GDM1 (cell line): Measurements from ENCODE around the gene IDS.
"Not testable (repeated sequence)": the region's sequence is repeated elsewhere in the genome, so short reads cannot be mapped to it uniquely, and the experiment has no call there.

Source experiments
- DNase-seq: peaks from one replicate; lab custom pipeline; 2025; lab: John Stamatoyannopoulos, UW

IDS gene

DNA sequence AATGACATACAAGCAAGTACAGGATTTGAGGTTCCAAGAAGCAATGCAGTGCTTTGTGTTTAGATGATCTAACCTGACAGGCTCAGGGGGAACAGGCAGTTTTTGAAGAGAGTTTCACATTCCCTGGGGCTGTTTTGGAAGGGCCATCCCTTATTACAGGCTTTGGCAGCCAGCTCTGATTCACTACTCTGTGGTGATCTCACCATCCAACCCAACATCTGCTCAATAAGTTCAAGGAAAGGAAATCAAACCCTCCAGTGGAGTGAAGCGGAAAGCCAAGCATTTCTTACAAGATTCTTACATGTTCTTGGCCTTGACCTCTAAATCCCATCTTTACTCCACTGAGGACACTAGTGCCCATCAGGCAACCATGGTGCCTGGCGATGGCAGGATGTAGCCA is 7.5 kb downstream of the IDS start:
- no peak for DNase-seq

DNA sequence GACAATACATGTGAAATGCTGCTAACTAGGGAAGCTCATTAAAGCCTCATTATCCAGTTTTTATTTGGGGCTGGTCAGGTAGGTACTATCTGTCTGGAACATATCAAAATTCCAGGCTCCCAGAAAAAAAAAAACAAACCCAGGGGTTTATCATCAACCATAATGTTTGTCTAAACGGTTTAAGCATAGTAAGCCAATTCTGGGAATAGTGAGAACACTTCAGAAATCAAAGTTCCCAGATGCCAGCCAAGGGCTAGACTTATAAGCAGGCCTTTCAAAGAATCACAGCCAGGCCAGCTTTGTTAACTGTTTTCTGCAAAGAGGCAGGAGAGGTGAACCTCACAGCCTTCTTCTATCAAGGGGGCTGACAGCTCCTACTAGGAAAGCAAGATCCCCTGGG is 8.1 kb downstream of the IDS start:
- DNase-seq, result no peak

DNA sequence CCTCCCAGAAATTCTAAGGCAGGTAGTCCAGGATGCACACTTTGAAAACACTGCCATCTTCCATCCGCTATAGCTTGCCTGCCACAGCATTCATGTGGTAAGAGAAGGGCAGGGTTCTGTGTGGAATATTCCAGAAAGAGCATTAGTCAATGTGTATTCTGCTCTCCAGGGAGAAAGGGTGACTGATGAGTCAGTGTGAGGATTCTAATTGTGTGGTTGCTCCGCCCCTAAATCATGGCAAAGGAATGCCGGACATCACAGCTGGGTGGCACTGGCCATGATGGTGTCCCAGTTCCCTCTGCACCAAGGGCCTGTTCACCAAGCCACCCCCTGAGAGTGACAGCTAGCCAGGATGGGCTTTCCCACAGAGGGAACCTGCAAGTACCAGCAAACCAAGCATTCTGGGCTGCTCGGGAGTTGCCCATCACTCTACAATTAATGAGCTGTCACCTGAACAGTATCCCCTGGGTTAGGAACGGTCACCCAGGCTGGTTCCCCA is 9.5 kb downstream of the IDS start:
- no peak for DNase-seq

DNA sequence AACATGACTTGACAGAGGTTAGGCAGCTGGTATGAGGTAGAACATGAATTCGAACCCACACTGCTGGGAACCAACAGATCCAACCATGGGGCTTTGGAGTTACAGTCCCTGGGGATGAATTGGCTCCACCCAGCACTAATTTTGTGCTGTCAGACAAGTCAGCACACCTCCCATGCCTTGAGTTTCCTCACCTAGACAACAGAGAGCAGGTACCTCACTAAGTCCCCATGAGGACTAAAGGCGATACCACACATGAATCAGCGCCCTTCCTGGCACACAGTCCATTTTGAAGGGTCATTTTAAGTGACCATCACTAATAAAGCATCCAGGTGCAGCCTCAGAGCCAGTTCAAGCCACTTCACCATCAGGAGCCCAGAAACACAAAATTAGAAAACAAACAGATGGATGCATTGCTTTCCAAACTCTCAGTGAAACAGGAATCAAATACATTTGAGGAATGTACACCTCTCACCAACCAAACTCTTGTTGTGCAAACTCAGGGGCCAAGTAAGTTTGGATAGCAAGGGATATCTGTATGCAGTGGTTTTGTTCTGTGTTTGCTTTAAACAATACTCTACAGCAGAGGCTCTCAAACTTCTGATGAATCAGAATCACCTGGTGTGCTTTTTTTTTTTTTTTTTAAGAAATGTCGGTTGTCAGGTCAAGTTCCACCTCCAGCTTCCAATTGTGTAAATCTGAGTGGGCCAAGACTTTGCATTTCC is 10.1 kb downstream of the IDS start:
- no peak for DNase-seq

DNA sequence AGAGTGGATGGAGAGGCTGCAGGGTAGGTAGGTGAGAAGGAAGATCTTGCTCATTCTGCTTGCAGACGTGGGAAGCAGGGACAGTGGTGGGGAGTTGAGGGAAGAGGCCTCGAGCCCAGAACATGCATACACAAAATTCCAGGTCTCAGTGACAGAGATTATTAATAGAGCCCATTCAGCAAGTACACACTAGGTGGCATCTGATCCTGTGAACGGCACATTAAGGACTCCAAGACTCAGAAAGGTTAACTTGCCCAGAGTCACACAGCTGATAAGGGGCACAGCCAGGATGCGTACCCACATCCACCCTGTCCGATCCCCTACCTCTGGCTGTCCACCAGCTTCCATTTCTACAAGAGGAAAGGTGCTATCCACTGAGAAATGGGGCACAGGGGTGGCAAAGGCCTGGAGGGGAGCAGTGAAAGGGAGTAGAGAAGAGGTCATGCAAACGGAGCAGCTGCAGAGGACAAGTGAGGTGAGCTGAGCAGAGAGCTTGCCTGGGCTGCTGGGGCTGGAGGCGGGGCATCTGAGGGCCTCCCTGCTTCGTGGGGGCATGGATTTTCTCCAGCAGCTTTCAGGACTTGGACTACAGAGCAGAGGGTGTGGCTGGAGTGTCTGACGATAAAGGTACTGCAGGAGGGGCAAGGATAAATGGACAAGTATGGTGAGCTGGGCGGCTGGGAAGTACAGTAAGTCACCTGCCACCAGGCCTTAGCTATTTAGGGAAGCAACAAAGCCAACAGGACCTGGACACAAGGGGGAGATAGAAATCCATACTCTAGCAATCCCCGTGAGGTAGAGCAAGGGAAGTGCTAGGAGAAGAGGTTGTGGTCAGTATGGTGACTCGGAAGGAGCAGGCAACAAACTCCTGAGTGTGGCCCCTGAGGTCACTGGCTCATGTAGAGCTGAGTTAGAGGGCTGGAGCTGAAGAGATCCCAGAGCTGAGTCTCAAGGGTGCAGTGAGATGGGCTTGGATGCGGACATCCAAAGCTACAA is 11.2 kb downstream of the IDS start:
- DNase-seq, result no peak

DNA sequence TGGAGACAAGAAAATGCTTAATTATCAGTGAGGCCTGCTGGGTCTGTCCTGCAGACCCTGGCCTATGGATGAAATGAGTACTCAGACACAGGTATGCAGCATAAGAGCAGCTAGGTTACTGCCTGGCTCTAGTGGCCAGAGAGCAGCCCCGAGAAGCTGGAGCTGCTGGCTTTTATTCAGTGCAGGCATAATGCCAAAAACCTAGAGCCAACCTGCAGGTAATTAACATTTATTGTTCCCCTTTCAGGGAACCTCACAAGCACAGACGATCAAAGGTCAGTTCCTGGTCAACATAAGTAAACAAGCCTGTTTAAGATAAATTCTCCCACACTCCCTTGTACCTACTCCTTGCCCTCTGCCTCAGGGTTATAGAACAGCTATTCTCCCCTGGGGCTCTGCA is 13.3 kb downstream of the IDS start:
- DNase-seq, result no peak

DNA sequence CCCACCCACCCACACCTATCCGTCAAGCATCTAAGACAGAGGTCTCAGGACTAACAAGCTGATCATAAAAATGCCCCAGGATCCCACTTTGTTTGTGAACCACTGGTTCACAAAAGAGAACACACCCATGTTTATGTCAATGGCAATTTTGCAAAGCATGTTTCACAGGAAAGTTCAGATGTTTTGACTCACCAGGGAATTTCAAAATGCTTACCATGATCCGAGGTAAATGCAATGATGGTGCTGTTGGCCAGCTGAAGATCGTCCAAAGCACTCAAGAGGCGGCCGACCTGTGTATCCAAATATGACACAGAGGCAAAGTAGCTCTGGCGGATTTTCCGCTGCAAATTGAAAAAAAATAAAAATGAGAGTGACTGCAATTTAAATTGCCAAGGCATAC is 15.0 kb downstream of the IDS start:
- DNase-seq, result no peak

DNA sequence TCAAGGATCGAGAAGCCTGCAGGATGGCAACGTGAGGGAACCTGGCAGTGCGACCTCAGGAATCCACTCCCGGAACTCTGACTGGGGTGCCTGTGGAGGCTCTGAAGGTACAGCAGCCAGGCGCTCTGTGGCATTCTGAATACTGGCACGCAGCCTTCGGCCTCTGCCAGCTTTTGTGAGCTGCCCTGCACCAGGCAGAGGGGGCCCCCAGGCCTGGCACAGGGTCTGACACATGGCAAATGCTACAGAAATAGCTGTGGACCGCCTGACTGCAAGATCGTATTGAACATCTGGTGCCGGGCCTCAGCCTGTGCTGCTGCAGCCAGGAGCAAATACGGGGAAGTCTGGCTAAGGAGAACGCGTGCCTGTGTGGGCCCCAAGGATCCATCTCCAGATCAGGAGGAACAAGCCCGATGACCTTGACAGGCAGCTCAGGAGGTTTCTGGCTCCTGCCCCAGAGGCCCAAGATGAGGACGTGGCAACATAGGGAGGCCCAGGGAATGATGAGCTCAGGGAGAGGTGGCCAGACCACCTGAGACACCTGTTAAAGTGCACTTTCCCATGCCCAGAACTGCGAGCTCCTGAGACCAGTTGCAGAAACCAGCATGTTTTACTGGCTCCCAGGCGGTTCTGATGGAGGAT is 16.6 kb downstream of the IDS start:
- DNase-seq, result not testable (repeated sequence)

DNA sequence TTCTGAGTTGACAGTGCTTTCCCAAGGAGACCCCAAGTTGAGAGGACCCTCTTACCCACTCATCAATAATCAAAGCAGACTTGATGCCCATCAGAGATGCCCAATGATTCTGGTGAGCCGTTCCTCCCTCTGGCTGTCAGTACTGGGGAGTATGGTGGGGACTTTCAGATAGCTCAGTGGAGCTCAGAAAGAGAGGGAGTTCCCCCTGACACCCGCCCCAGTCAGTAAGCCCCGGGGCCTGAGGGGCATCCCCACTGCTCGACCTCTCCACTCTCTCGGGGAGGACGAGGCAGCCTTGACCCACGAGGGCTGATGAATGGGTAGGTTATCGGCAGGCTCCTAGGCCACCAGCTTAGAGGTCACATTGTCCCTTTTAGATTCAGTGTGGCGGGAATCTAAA is 17.1 kb downstream of the IDS start:
- DNase-seq, result not testable (repeated sequence)

DNA sequence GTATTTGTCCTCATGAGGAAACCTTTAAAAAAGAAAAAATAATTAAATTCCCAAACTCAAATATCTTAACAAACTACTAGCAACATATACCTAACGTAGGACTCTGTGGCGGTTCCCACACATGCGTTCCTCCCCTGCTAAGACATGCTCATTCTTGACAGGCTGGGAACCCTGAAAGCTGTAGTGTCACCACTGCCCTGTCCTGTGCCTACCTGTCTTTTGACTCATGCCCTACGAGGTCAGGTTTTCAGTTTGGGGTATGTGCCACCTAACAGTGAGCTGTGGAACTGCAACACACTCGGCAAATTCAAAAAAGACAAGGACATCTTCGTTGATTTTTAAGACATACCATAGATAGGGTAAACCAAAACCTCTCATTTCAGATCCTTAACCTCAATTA is 17.8 kb downstream of the IDS start:
- DNase-seq, result no peak

DNA sequence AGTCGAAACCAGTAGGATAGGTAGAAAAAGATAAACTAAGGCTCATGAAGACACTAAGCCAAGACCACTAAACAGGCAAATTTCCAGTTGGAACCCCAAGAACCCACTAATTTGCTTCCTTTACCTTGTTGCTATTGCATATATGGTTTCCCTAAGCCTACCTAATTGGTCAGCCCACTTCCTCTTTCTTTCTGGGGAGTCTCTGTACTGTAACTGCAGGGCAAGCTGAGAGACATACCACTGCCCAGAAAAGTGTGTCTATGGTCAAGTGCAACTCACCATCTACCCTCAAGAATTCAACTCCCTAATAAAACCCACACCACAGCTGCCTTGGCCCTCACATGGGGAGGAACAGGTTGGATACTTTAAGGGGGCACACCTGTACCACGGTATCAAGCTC is 28.6 kb downstream of the IDS start:
- DNase-seq, result no peak

DNA sequence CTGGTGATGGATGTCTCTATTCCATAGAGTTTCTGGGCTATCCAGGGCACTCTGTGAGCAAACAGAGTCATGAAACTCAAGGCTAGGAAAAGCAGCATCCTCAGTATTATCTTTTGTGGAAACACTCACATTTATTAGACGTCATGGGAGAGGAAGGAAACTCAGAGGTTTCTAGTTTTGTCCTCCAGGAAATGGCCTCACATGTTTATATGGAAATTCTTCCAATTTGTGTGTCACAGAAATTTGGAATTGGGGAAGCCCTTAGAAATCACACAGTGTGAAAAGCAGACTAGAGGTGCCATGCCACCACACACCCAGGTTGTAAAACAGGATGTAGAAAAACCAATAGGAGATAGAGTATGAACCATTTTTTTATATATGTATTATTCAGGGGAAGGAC is 31.1 kb downstream of the IDS start:
- no peak for DNase-seq

DNA sequence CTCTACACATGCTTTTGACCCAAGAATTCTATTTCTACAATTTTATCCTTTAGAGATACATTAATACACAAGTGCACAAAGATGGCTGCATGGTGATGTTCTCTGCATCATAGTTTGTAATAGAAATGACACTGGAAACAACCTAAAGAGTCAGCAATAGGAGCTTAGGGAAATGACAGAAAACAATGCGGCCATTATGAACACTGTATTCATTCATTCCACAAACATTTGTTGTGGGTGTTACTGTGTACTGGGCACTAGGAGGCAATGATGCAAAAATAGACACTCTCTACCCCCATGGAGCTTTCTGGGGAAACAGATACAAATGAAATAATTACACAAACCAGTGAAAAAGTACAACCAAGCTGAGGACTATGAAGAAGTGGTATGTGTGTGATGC is 32.0 kb downstream of the IDS start:
- DNase-seq, result no peak

DNA sequence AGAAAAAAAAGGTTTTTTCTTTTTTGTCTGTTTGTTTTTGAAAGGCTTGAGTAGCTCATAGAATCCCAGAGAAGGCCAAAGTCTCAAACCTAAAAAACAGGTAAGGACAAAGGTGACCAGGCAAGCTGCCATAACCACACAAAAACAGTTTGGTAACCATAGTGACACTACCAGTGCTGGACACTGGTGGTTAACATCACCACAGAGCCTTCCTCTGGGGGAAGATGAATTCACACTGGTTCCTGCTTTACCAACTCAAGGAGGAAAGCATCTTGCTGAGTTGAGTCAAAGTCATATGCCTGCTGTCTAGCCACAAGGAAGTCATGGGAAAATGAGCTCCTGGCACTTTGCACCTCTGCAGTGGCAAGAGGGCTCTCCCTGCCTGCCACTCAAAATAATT is 32.5 kb downstream of the IDS start:
- DNase-seq, result no peak

DNA sequence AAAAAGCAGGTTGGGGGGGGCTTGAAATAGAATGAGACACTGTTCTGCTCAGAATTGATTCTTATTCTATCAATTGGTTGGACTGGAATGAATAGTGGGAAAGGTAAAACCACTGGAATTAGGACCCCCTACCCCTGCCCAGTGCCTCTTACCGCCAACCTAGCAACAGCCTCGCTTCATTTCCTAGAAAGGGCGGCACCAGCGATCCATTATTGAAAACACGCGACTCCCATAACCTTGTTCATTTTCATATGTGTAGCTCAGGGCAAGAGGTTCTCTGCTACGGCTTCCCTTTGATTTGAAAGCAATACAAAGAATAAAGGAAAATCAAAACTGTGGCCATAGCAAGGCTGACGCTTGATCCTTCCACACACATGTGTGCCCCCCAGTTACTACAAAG is 33.7 kb downstream of the IDS start:
- DNase-seq, result no peak

DNA sequence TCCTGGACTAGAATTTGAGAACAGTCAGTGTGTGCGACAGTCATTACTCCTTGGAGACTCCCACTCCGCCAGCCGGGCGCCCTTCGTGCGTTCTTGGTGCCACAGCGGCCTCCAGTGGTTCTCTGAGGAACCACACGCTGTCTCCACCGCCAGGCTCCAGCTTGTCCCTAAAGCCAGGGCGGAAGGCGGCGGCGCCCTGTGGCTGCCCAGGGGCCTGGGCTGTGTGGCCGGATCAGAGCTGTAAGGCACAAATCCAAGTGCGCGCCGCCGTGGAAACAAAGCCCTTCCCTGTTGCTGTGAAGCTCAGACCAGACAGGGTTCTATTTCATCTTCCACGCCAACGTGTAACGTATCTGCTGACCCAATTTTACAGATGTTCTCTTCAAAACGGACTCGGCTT is 34.2 kb downstream of the IDS start:
- peak; percentile 56 for DNase-seq

DNA sequence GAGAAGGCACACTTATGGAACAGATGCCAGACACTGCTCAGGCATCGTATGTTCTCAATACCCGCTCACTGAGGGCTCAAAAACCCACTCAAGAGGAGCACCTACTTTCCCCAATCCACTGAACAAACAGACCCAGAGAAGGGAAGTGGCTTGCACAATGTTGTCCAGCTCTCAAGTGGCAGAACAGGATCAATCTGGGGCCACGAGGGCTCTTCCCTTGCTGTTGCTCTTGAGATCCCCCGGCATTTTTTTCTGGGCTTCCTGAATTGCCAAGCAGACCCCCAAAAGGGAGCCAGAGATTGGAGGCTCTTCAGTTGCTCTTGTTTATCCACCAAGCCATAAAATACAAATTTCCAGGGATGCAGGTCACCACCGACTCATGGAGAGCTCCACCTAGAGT is 35.7 kb downstream of the IDS start:
- DNase-seq, result no peak

DNA sequence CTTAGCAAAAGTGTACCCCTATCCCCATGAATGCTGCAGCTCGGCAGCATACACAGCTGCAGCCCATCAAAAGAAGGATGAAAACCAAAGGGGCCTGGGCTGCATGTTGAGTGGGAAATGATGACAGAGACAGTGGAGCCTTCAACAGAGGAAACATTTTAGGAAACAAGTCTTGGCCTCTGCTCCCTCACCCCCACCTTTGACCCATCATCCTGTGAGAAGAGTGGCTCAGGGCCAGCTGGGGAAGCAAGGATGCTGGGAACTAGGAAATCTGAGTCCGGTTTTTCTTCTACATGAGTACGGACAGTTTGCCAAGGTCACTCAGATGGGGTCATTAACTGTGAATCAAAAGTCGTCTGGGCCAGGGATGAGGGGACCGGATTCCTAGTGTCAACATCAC is 37.2 kb downstream of the IDS start:
- no peak for DNase-seq

DNA sequence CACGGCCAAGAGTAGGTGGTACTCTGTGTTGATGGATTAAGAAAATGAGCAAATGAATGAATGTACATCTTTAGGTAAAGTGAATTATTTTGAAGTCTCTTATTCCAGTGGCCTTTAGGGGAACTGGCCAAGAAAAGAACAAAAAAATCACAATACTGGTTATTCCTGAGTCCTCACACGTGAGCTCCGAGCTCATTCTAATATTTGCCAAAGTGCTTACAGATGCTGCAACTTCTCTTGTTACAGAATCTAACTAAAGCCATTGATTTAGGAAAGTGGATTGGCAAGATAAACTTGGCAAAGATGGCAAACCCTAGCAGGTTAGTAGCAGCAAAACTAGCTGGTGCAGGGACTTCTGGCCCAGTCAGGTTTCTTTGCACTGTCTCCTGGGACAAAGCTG is 37.6 kb downstream of the IDS start:
- no peak for DNase-seq

DNA sequence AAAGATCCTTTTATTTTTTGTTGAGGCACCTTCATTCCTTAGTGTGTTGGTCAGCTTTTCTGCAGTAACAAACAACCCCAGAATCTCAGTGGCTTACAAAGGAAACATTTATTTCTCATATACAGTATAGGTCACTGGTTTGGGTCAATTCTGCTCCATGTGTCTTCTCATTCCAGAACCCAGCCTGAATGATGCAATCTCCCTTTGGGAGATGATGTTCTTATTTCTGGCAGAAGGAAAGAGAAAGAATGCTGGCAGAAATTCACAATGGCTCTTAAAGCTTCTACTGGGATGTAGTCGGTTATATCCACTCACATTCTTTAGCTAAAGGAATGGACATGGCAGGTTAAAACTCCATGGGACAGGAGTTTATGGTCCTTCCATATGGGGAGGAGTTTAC is 42.3 kb downstream of the IDS start:
- no peak for DNase-seq

DNA sequence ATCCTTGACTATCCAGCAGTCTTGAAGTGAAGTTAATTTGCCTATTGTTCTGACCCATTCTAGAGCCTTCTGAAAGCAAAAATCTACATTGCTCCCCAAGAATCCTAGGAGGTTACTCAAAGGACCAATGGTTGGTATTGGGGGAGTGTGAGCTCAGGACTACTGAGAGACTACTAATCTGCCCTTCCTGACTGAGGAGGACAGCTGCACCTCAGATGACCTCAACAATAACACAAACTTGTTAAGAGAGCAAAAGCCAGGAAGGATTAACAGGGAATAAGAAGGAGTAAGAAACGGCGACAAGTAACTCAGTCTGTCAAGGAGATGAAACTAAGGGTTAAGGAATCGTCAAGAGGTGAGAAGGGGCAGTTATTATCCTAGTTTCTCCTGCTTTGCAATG is 43.4 kb downstream of the IDS start:
- no peak for DNase-seq

DNA sequence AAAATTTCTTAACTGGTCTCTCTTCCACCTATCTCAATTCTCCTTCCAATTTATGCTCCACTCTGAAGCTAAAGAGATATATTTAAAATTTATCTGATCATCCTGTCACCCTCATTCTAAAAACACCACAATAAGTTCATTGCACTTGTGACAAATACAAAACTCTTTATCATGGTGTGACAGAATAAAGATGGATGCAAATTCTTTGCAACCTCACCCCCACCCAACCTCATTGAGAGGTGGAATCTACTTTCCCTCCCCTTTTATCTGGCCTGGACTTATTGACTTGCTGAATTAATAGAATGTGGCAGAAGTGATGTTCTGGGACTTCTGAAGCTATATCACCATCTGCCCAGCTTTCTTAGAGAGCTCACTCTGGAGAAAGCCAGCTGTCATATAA is 46.5 kb downstream of the IDS start:
- DNase-seq, result no peak
